Measurements from ENCODE around the gene CNPY1. TPM values are rescaled to one million over a fixed set of nuclear protein-coding genes. Genes with fewer than 3 reads are reported as not detected.

The CNPY1 gene
- total and polyA plus RNA-seq, 2 of the 8 experiments (the other 6 are each of a cell fraction or from before 2014, with no cell fraction given), result not detected

- Histone ChIP-seq H4K20me1 (replicated peaks in 1 of 2; ENCODE audit: control insufficient read depth in 1 of 2, insufficient read depth in 2 of 2, low read length in 2 of 2) (peaks cover 26 to 44% of the 10 kb centered on the region in 2 experiments), H3K36me3 (ENCODE audit: control insufficient read depth in 2 of 4, insufficient read depth in 4 of 4, low read length in 3 of 4) (peaks cover 0 to 10% (median 0%) of the 10 kb centered on the region in 4 experiments; a peak in 1 of 8 replicates), H3K79me2 (ENCODE audit: control insufficient read depth in 1 of 2, insufficient read depth in 2 of 2, low read length in 2 of 2) (no peaks in the 10 kb centered on the region), H2BK12ac (ENCODE audit: low read depth, low read length) (peak overlapping the region; percentile 95), H4K8ac (ENCODE audit: extremely low read depth, insufficient read depth, low read length) (no peak overlapping the region), H3K4ac (replicated peaks; ENCODE audit: insufficient read length, low read depth, low read length) (no peak overlapping the region), H2BK20ac (ENCODE audit: low read length) (peak overlapping the region; percentile 48; the same call in 1 of the 2 replicates), H2BK5ac (ENCODE audit: low read depth, low read length) (no peak overlapping the region), H2BK120ac (replicated peaks; ENCODE audit: low read depth, low read length) (no peak overlapping the region), H3K9me3 (ENCODE audit: insufficient read depth in 2 of 2, low read depth in 1 of 2, low read length in 1 of 2) (no peaks in the 10 kb centered on the region; a peak in 1 of 4 replicates), H3K23ac (ENCODE audit: insufficient read length) (no peak overlapping the region), H3K27me3 (replicated peaks in 1 of 4; ENCODE audit: control insufficient read depth in 3 of 4, extremely low read depth in 1 of 4, insufficient read depth in 3 of 4, low read length in 3 of 4) (peaks cover 94 to 100% (median 98%) of the 10 kb centered on the region in 4 experiments), H4K91ac (replicated peaks; ENCODE audit: insufficient read length, low read length) (peak overlapping the region; percentile 25), H3K4me3 (ENCODE audit: extremely low read depth in 1 of 4, insufficient read depth in 2 of 4, low read depth in 3 of 4, low read length in 4 of 4) (no peak overlapping the region), H3K79me1 (ENCODE audit: low read depth, low read length) (no peaks in the 10 kb centered on the region), H3K56ac (replicated peaks; ENCODE audit: insufficient read length, low read depth, low read length) (no peak overlapping the region), H3K4me1 (replicated peaks in 1 of 4; ENCODE audit: control insufficient read depth in 3 of 4, insufficient read depth in 4 of 4, low read length in 3 of 4) (peaks cover 0 to 14% (median 10%) of the 10 kb centered on the region in 4 experiments; a peak in 5 of 7 replicates), H2BK15ac (ENCODE audit: low read length) (no peak overlapping the region), H4K5ac (ENCODE audit: insufficient read length, low read depth, low read length) (no peak overlapping the region), H3K9ac (replicated peaks in 1 of 4; ENCODE audit: extremely low read depth in 1 of 4, low read depth in 3 of 4, low read length in 3 of 4) (no peak overlapping the region), H3K27ac (ENCODE audit: low read depth, low read length) (no peak overlapping the region), H3K23me2 (ENCODE audit: low read depth, low read length) (peaks cover 2% of the 10 kb centered on the region; the same call in 1 of the 2 replicates), H2AFZ (ENCODE audit: low read length) (no peak overlapping the region), H3K18ac (ENCODE audit: extremely low read depth, low read length) (no peak overlapping the region; the same call in 1 of the 2 replicates), H3K4me2 (ENCODE audit: insufficient read depth in 1 of 2, low read depth in 2 of 2, low read length in 2 of 2) (no peak overlapping the region), H3K14ac (ENCODE audit: insufficient read length) (no peak overlapping the region), H2AK5ac (ENCODE audit: low read depth, low read length) (no peak overlapping the region)
- TF ChIP-seq BRCA1 (IDR thresholded peaks at IDR 0.05; ENCODE audit: low read depth, low read length) (no peak), EGR1 (IDR thresholded peaks at IDR 0.05; ENCODE audit: borderline replicate concordance, low read depth, low read length) (0 out of 2 replicates have a peak, but pooled peaks have one; percentile 12), GABPA (IDR thresholded peaks at IDR 0.05; ENCODE audit: borderline replicate concordance, insufficient read depth, low read length) (peak; percentile 17; the same call in 1 of the 2 replicates), SUZ12 (IDR thresholded peaks at IDR 0.05; ENCODE audit: low read length) (peak; percentile 95), EZH2 (IDR thresholded peaks at IDR 0.05; ENCODE audit: low read depth, low read length, severe bottlenecking) (peak; percentile 86), CHD1 (IDR thresholded peaks at IDR 0.05; ENCODE audit: low read depth, low read length) (no peak), RNF2 (IDR thresholded peaks at IDR 0.05; ENCODE audit: borderline replicate concordance, low read depth, low read length, missing control alignments, poor library complexity, severe bottlenecking) (peak; percentile 88), CTBP2 (IDR thresholded peaks at IDR 0.05; ENCODE audit: borderline replicate concordance, insufficient read depth, insufficient read length, low read length) (peak; percentile 93), YY1 (IDR thresholded peaks at IDR 0.05; ENCODE audit: low read depth, low read length) (0 out of 2 replicates have a peak, but pooled peaks have one; percentile 21)
- POLR2A ChIA-PET (ENCODE audit: partially characterized antibody), result no interaction called here
- WGBS, 2 experiments (ENCODE audit: extremely low coverage in 1 of 2, insufficient coverage in 1 of 2, insufficient read length in 1 of 2, insufficient replicate concordance in 2 of 2, low coverage in 1 of 2, low lambda C conversion rate in 2 of 2, missing lambda C conversion rate in 1 of 2), result 13% methylated on average over 15 of the region's 15 CpGs; no CpG with 5 or more reads in 1 of the 2 experiments
- CTCF ChIA-PET (ENCODE audit: partially characterized antibody), result interaction anchor here (0.7 to 1.7 kb wide), 7 partner anchors 14 to 340 kb away, joined by 3 to 6 read pairs (median 4); no protein-coding TSS in a partner anchor
- FAIRE-seq, result no peak
- DNase-seq (ENCODE audit: low read depth in 1 of 2, low spot score in 2 of 2), result peak in 1 of 2 experiments; percentile 64
These were observed 83.1 kb downstream of the CNPY1 start for GRCh38 chr7:155463114-155463811.

Measured in H1 (cell line).